GM19468 (cell line): ENCODE data around the gene FEM1C.

Experiments used
- ATAC-seq: cut with Tn5 transposase; IDR thresholded peaks from one replicate; pipeline ENCODE4 v1.9.1; 2021; ENCODE audit warnings: mild to moderate bottlenecking, moderate library complexity, moderate number of reproducible peaks; ENCODE audit not compliant: unreplicated experiment; ENCODE audit errors: extremely low read depth

FEM1C gene, protein sequence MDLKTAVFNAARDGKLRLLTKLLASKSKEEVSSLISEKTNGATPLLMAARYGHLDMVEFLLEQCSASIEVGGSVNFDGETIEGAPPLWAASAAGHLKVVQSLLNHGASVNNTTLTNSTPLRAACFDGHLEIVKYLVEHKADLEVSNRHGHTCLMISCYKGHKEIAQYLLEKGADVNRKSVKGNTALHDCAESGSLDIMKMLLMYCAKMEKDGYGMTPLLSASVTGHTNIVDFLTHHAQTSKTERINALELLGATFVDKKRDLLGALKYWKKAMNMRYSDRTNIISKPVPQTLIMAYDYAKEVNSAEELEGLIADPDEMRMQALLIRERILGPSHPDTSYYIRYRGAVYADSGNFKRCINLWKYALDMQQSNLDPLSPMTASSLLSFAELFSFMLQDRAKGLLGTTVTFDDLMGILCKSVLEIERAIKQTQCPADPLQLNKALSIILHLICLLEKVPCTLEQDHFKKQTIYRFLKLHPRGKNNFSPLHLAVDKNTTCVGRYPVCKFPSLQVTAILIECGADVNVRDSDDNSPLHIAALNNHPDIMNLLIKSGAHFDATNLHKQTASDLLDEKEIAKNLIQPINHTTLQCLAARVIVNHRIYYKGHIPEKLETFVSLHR

GRCh38 chr5:115544436-115545350 lies at the start of gene FEM1C:
TSS of gene FEM1C (minus strand) at chr5:115544775. CDS start at chr5:115543493, 1,282 bp downstream.
- peak; percentile 97 for ATAC-seq

DNA sequence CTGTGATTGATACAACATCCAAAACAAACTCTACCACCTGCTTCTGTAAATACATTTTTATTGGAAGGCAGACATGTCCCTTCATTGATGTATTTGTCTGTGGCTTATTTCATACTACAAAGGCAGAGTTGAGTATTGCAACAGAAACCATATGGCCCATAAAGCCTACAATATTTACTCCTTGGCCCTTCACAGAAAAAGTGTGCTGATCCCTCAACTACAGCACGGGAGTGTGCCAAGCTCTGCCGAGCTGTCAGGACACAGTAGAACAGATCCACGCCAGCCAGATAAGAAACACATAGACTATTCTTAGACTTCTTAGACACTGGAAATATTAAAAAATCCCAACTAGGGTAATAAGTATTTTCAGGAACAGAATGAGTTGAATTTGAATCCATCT lies 44.5 kb upstream of the FEM1C start:
- ATAC-seq = no peak

GRCh38 chr5:115588640-115589039 lies 44.1 kb upstream of the FEM1C start:
- no peak for ATAC-seq

DNA sequence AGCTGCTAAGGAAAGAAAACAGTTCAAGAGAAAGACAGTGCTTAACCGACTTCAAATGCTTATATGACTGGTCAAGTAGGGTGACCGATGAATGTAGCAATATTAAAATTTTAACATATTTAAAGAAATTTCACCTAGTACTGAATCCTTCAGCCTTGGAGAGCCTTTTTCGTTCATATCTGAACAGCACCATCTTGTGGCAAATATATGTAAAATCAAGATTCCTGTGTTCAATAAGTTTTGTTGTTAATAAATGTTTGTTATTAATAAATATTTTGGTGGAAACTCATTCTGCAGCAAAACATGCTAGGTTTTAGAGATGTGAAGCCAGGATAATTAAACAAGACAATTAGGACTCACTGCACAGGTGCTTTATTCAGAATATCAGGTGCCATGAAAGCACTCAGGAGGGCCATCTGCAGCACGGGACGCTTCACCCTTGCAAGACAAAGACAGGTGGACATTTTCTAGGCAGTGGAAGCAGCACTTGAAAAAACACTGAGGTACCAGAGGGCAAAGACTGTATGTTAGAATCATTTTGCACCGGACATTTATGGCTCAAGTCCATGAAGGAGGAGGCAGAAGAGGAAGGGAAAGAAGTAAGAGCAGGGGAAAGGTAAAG lies 42.1 kb upstream of the FEM1C start:
- ATAC-seq = no peak

DNA sequence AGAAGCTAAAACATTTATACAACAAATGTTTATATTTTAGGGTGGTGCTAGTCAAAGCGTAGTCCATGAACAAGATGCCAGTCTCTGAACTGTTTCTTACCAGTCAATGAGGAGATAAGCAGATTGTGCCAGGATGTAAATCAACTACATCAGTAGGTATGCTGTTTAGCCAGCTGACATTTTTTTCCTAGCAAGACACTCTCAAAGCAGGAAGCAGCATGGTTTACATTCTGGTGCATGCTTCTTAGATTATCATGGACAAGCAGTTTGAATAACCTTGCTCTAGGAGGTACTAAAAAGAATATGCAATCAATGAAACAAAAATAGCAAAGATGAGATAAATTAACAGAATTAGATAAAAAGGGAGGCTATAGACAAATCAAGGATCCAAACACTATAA lies 40.7 kb upstream of the FEM1C start:
- no peak for ATAC-seq

GRCh38 chr5:115584501-115584900 lies 39.9 kb upstream of the FEM1C start:
- ATAC-seq = no peak

DNA sequence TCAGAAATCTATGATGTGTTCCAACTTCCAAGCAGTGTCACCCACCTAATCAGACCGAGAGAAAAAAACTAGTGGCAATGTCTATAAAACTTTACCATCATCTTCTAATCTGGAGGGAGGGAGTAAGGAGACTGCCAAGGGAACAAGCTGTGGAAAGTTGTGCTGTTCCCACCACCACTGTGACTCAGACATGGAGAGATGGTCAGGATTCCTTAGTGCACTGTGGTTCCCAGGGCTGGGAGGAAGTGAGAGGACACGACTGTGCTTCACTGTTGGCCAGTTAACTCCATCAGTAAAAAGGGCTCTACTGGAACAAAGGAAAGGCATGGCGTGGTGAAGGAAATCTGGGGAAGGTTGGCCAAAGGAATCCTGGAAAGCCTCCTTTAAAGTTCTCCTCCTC lies 38.9 kb upstream of the FEM1C start:
- no peak for ATAC-seq

DNA sequence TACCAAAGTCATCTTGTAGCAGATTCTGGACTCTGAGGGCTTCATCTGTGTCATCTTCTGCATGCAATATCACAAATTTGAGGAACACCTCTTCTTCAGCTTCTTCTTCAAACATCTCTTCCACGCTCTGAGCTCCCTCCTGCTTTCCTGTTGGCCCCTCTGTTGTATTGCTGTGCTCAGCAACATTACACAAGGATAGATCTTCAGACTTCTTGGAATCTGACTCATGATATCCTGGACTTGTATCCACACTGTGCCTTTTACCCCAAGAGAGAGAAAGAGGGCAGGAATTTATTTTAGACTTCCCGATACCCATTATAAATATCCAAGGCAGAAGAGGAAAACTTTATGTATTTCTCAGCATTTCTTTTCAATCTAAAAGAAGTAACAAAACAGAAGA lies 36.4 kb upstream of the FEM1C start:
- no peak for ATAC-seq

- ATAC-seq = no peak
Measured at GRCh38 chr5:115579747-115580173, 35.2 kb upstream of the FEM1C start.

- ATAC-seq = no peak
Measured at GRCh38 chr5:115579216-115579615, 34.6 kb upstream of the FEM1C start.

DNA sequence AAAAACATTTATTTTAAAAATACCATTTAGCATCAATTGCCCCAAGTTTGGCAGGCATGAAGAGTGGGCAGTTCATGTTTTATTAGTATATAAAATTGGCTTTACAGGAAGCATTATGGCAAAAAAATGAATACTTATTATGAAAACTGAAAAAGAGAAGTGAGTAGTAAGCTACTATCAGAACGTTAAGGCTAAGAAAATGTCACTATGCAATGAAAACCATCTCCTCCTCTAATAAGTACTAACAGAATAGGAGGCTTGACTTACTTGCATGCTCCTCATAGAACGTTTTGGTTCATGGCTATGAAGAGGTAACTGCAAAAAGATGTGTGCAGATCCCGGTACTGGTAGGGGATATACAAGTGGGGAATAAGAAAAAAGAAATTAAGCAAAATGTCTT lies 34.1 kb upstream of the FEM1C start:
- peak; percentile 55 for ATAC-seq

DNA sequence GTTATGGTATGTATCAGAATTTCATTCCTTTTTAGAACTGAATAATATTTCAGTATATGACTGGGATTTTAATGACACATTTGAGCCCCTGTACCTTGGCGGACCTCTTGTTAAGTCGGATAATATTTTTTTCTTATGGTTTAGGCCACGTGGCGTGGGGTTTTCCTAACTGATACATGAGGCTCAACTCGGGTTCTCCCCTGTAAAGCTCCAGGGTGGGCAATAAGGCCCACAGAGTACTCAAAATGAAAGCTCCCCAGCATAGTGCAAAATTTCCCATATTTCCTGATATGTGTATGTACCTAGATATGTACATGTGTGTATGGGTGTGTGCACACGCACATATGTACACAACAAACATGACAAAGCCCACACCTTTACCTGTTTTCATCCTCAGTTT lies 33.2 kb upstream of the FEM1C start:
- no peak for ATAC-seq

- ATAC-seq = no peak
Measured at GRCh38 chr5:115577329-115577728, 32.8 kb upstream of the FEM1C start.

- ATAC-seq = no peak
Measured at GRCh38 chr5:115575167-115576070, 30.8 kb upstream of the FEM1C start.

DNA sequence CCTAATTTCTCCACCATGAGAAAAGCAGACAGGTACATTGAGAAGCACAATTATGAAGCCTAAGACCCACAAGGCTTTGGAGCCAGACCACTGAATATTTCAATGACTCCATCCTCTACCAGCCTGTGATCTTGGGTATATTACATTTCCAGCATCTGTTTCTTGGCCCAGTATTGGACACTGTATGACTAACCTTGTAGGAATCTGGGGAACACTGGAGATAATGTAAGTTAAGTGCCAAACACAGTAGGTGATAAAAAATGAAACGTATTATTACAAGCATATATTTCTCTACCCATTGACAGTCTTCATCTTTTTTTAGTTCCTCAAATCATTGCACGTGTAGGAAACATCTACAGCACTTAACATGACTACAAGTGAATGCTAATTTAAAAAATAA lies 28.6 kb upstream of the FEM1C start:
- ATAC-seq = no peak

- ATAC-seq = no peak
Measured at GRCh38 chr5:115571441-115571878, 26.9 kb upstream of the FEM1C start.

DNA sequence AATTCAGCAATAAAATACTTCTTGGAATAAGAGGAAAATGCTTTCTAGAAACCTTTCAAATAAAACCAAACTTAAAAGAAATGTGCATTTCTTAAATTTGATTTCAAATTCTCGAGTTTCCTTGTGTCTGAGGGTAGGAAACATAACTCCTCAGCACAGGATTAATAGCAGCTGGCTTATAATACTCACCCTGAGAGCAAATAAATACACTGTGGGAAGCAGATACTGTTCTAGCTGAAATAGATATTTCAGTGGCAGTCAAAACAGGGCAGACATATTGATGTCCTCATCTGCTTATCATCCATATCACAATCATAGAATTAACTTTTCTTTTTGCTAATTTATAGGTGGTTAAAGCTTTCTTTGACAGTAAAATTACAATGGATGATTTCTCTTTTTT lies 24.1 kb upstream of the FEM1C start:
- no peak for ATAC-seq

- no peak for ATAC-seq
Measured at GRCh38 chr5:115565233-115565632, 20.7 kb upstream of the FEM1C start.

- no peak for ATAC-seq
Measured at GRCh38 chr5:115561176-115561575, 16.6 kb upstream of the FEM1C start.
